Keratinocyte (primary cell): Measurements from ENCODE around the gene DEPDC1B. TPM values are rescaled to one million over a fixed set of nuclear protein-coding genes. Genes with fewer than 3 reads are reported as not detected.

Source experiments
- DNase-seq: peaks from one replicate; pipeline ENCODE4 v3.0.0-alpha.2; 2011; ENCODE audit warnings: low read depth, missing footprints, low spot score
- FAIRE-seq: peaks from 2 replicates; lab custom pipeline; 2011; peaks lifted over from hg19 to GRCh38; lab: Jason Lieb, UNC
- H2AFZ ChIP-seq: 2 replicates; pipeline ENCODE4 v1.6.0; 2012; ENCODE audit warnings: low read length, control low read depth, inconsistent platforms; ENCODE audit not compliant: control insufficient read depth
- H3K27ac ChIP-seq: 2 replicates; pipeline ENCODE4 v1.5.1; 2011; ENCODE audit warnings: low read length; ENCODE audit not compliant: control insufficient read depth, insufficient read depth
- H3K27me3 ChIP-seq: 3 replicates; pipeline ENCODE4 v1.6.0; 2011; ENCODE audit warnings: low read length; ENCODE audit not compliant: control insufficient read depth, insufficient read depth; ENCODE audit errors: extremely low read depth
- H3K36me3 ChIP-seq, 2 experiments: 2 replicates in 1 of 2; 3 replicates in 1 of 2; pipeline ENCODE4 v1.5.1; 2011; ENCODE audit warnings: low read length in 2 of 2, mild to moderate bottlenecking in 1 of 2; ENCODE audit not compliant: control insufficient read depth in 2 of 2, insufficient read depth in 2 of 2; ENCODE audit errors: extremely low read depth in 1 of 2
- H3K4me1 ChIP-seq: 3 replicates; pipeline ENCODE4 v1.5.1; 2011; ENCODE audit warnings: low read length; ENCODE audit not compliant: control insufficient read depth, insufficient read depth; ENCODE audit errors: extremely low read depth
- H3K4me2 ChIP-seq: 3 replicates; pipeline ENCODE4 v1.6.0; 2011; ENCODE audit warnings: low read depth, low read length; ENCODE audit not compliant: control insufficient read depth, insufficient read depth; ENCODE audit errors: extremely low read depth
- H3K4me3 ChIP-seq, 3 experiments: fragments of 200-600 bp in 1 of 3; sonication (generic) in 1 of 3; 2 replicates in 2 of 3; 3 replicates in 1 of 3; pipeline ENCODE4 v1.5.1; 2011 to 2016; ENCODE audit warnings: low read length in 3 of 3, mild to moderate bottlenecking in 3 of 3, control low read depth in 2 of 3, inconsistent platforms in 1 of 3, low read depth in 1 of 3, mixed read lengths in 1 of 3, mixed run types in 1 of 3, moderate library complexity in 1 of 3; ENCODE audit not compliant: control insufficient read depth in 2 of 3, insufficient read depth in 2 of 3; ENCODE audit errors: extremely low read depth in 1 of 3
- H3K79me2 ChIP-seq: 2 replicates; pipeline ENCODE4 v1.6.0; 2012; ENCODE audit warnings: low read length; ENCODE audit not compliant: control insufficient read depth, insufficient read depth
- H3K9ac ChIP-seq: 3 replicates; pipeline ENCODE4 v1.6.0; 2011; ENCODE audit warnings: low read length; ENCODE audit not compliant: control insufficient read depth, insufficient read depth; ENCODE audit errors: extremely low read depth
- H3K9me1 ChIP-seq: 3 replicates; pipeline ENCODE4 v1.6.0; 2011; ENCODE audit warnings: low read length; ENCODE audit not compliant: control insufficient read depth, insufficient read depth; ENCODE audit errors: extremely low read depth
- H3K9me3 ChIP-seq: 2 replicates; pipeline ENCODE4 v1.5.1; 2012; ENCODE audit warnings: low read depth, low read length; ENCODE audit not compliant: control insufficient read depth
- H4K20me1 ChIP-seq: 3 replicates; pipeline ENCODE4 v1.6.0; 2011; ENCODE audit warnings: low read length; ENCODE audit not compliant: control insufficient read depth, insufficient read depth; ENCODE audit errors: extremely low read depth
- EZH2 ChIP-seq: IDR thresholded peaks from one replicate; pipeline ENCODE4 v1.6.1; 2012; ENCODE audit warnings: inconsistent platforms, mild to moderate bottlenecking, low read length, moderate library complexity
- dilution Hi-C: fragments of 300-500 bp; cut with MboI; formaldehyde crosslinking; loops from one replicate; pipeline ENCODE4 v1.7.0; 2020; ENCODE audit warnings: low sequenced_read_pairs; ENCODE audit not compliant: extremely low pct_ligation_motif_present
- polyA plus RNA-seq, 5 experiments: library from polyadenylated mRNA; depleted of rRNA in 3 of 5; stranded (reverse) in 3 of 5; stranded (forward) in 1 of 5; unstranded in 1 of 5; fragments of >200 nt; gene quantifications; 1 replicate in 1 of 5; 2 replicates in 3 of 5; 3 replicates in 1 of 5; pipeline versions ENCODE4 v1.2.1 to v1.2.3, GENCODE V29; 2011 to 2012; ENCODE audit warnings: missing spikeins in 2 of 5, low read depth in 1 of 5, low replicate concordance in 1 of 5
- TF ChIP-seq, protein P1 (sequence below), 3 experiments: IDR thresholded peaks in 1 of 3; conservative IDR thresholded peaks in 1 of 3; optimal IDR thresholded peaks in 1 of 3; 2 replicates in 2 of 3; 3 replicates in 1 of 3; pipeline versions ENCODE3 to v1.5.1; 2011; ENCODE audit warnings: low read length in 3 of 3, mild to moderate bottlenecking in 3 of 3, moderate library complexity in 2 of 3, control low read depth in 1 of 3, inconsistent platforms in 1 of 3; ENCODE audit not compliant: insufficient read depth in 2 of 3; ENCODE audit errors: extremely low read depth in 1 of 3

Gene DEPDC1B
- polyA plus RNA-seq, 1 donor (not counting 4 experiments of a cell fraction or from before 2014, with no cell fraction given): 19.5 TPM

DNA sequence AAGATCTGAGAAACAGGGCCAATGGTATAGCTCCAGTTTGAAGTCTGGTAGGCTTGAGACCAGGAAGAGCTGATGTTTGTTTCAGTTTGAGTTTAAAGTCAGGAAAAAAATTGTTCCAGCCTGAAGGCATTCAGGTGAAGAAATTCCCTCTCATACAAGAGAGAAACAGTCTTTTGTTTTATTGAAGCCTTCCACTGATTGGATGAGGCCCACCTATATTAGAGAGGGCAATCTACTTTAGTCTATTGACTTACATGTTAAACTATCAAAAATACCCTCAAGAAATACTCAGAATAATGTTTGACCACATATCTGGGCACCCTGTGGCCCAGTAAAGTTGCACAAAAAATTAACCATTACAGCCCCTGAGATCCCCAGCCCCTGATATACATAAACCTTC, 5.2 kb upstream of the DEPDC1B start:
- dilution Hi-C loops: no loop called here
- no peak for TF ChIP-seq EZH2
- TF ChIP-seq, protein P1, sequence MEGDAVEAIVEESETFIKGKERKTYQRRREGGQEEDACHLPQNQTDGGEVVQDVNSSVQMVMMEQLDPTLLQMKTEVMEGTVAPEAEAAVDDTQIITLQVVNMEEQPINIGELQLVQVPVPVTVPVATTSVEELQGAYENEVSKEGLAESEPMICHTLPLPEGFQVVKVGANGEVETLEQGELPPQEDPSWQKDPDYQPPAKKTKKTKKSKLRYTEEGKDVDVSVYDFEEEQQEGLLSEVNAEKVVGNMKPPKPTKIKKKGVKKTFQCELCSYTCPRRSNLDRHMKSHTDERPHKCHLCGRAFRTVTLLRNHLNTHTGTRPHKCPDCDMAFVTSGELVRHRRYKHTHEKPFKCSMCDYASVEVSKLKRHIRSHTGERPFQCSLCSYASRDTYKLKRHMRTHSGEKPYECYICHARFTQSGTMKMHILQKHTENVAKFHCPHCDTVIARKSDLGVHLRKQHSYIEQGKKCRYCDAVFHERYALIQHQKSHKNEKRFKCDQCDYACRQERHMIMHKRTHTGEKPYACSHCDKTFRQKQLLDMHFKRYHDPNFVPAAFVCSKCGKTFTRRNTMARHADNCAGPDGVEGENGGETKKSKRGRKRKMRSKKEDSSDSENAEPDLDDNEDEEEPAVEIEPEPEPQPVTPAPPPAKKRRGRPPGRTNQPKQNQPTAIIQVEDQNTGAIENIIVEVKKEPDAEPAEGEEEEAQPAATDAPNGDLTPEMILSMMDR (optimal IDR thresholded peaks at IDR 0.05 in 1 of 3, IDR thresholded peaks at IDR 0.05 in 1 of 3, conservative IDR thresholded peaks at IDR 0.05 in 1 of 3; ENCODE audit: extremely low read depth in 1 of 3, insufficient read depth in 2 of 3, low read length in 3 of 3): no peak
- no peaks in the 10 kb centered on the region for H3K9me3 ChIP-seq
- H3K9ac ChIP-seq: no peak overlapping the region
- no peaks in the 10 kb centered on the region for H4K20me1 ChIP-seq
- no peak overlapping the region for H2AFZ ChIP-seq
- DNase-seq: no peak
- no peaks in the 10 kb centered on the region for H3K27me3 ChIP-seq
- peaks cover 12% of the 10 kb centered on the region for H3K4me1 ChIP-seq
- no peaks in the 10 kb centered on the region for H3K79me2 ChIP-seq
- no peak for FAIRE-seq
- no peak overlapping the region for H3K27ac ChIP-seq
- no peak overlapping the region for H3K4me3 ChIP-seq
- no peaks in the 10 kb centered on the region for H3K9me1 ChIP-seq
- H3K4me2 ChIP-seq: no peak overlapping the region
- H3K36me3 ChIP-seq: no peaks in the 10 kb centered on the region

DNA sequence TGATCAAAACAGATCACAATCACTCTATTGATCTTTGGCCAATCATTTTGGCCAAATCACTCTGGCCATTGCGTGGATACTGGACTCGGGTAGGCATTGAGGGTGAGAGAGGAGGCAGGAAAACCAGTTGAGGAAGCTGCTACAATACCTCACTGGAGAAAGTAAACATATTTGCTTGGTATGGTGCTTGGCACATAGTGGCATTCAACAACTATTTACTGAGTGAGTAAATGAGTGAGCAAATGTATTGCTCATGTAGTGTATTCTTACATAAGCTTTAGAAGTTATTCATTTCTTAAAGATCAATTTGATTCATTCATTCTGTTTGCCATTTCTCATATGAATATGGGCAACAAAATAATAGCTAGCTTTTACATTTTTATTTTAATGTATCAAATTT, 4.0 kb upstream of the DEPDC1B start:
- H2AFZ ChIP-seq: no peak overlapping the region
- H3K79me2 ChIP-seq: peaks cover 3% of the 10 kb centered on the region
- dilution Hi-C loops: no loop called here
- H3K27me3 ChIP-seq: no peaks in the 10 kb centered on the region
- no peaks in the 10 kb centered on the region for H3K36me3 ChIP-seq
- DNase-seq: no peak
- peaks cover 17% of the 10 kb centered on the region for H3K4me1 ChIP-seq
- no peak overlapping the region for H3K4me3 ChIP-seq
- H3K9me1 ChIP-seq: no peaks in the 10 kb centered on the region
- no peaks in the 10 kb centered on the region for H3K9me3 ChIP-seq
- TF ChIP-seq, protein P1 (optimal IDR thresholded peaks at IDR 0.05 in 1 of 3, IDR thresholded peaks at IDR 0.05 in 1 of 3, conservative IDR thresholded peaks at IDR 0.05 in 1 of 3; ENCODE audit: extremely low read depth in 1 of 3, insufficient read depth in 2 of 3, low read length in 3 of 3): no peak
- TF ChIP-seq EZH2: no peak
- H3K9ac ChIP-seq: no peak overlapping the region
- H4K20me1 ChIP-seq: no peaks in the 10 kb centered on the region
- no peak overlapping the region for H3K4me2 ChIP-seq
- FAIRE-seq: no peak
- no peak overlapping the region for H3K27ac ChIP-seq
